H9 (cell line): ENCODE measurements around the gene TCEA2. TPM values are rescaled to one million over a fixed set of nuclear protein-coding genes. Genes with fewer than 3 reads are reported as not detected.

ENCODE experiments used
- DNase-seq: peaks from one replicate; pipeline ENCODE4 v3.0.0-alpha.2; 2017
- H2AFZ ChIP-seq: one replicate; pipeline ENCODE4 v1.6.1; 2013; ENCODE audit warnings: mild to moderate bottlenecking, low read length, control low read depth, moderate library complexity
- H2AK5ac ChIP-seq: 2 replicates; pipeline ENCODE4 v1.6.1; 2013; ENCODE audit warnings: low read length, control low read depth, mixed read lengths; ENCODE audit not compliant: insufficient read length
- H2BK120ac ChIP-seq: one replicate; pipeline ENCODE4 v1.6.1; 2013; ENCODE audit warnings: low read depth, mild to moderate bottlenecking, low read length, control low read depth, inconsistent platforms; ENCODE audit not compliant: poor library complexity, severe bottlenecking
- H2BK12ac ChIP-seq: 2 replicates; pipeline ENCODE4 v1.6.1; 2013; ENCODE audit warnings: low read length, control low read depth, mixed read lengths, low read depth; ENCODE audit not compliant: insufficient read length
- H2BK15ac ChIP-seq: 2 replicates; pipeline ENCODE4 v1.6.1; 2013; ENCODE audit warnings: low read depth, low read length, control low read depth
- H2BK20ac ChIP-seq: one replicate; pipeline ENCODE4 v1.6.1; 2013; ENCODE audit warnings: low read depth, mild to moderate bottlenecking, low read length, control low read depth, inconsistent platforms; ENCODE audit not compliant: poor library complexity, severe bottlenecking
- H2BK5ac ChIP-seq: 2 replicates; pipeline ENCODE4 v1.6.1; 2013; ENCODE audit warnings: low read length, control low read depth, mixed read lengths; ENCODE audit not compliant: insufficient read length
- H3K14ac ChIP-seq: 2 replicates; pipeline ENCODE4 v1.6.1; 2013; ENCODE audit warnings: low read length, control low read depth; ENCODE audit not compliant: insufficient read depth
- H3K18ac ChIP-seq: 2 replicates; pipeline ENCODE4 v1.6.1; 2013; ENCODE audit warnings: low read depth, mild to moderate bottlenecking, mixed read lengths, low read length, control low read depth; ENCODE audit not compliant: insufficient read length
- H3K23ac ChIP-seq: 2 replicates; pipeline ENCODE4 v1.6.1; 2013; ENCODE audit warnings: low read length, control low read depth, mixed read lengths, low read depth; ENCODE audit not compliant: insufficient read length
- H3K23me2 ChIP-seq: 2 replicates; pipeline ENCODE4 v1.6.1; 2013; ENCODE audit warnings: low read depth, mild to moderate bottlenecking, mixed read lengths, low read length, control low read depth; ENCODE audit not compliant: insufficient read length, poor library complexity, severe bottlenecking
- H3K27ac ChIP-seq: 2 replicates; pipeline ENCODE4 v1.5.1; 2013; ENCODE audit warnings: low read length, control low read depth, mixed read lengths, low read depth; ENCODE audit not compliant: insufficient read length
- H3K27me3 ChIP-seq: 2 replicates; pipeline ENCODE4 v1.6.1; 2013; ENCODE audit warnings: low read length, control low read depth, inconsistent platforms; ENCODE audit not compliant: insufficient read depth
- H3K4ac ChIP-seq: 2 replicates; pipeline ENCODE4 v1.6.1; 2013; ENCODE audit warnings: low read depth, mild to moderate bottlenecking, control low read depth, inconsistent platforms, low read length, moderate library complexity
- H3K4me1 ChIP-seq: 2 replicates; pipeline ENCODE4 v1.6.1; 2013; ENCODE audit warnings: low read length, control low read depth, inconsistent platforms; ENCODE audit not compliant: insufficient read depth
- H3K4me2 ChIP-seq: 2 replicates; pipeline ENCODE4 v1.6.1; 2013; ENCODE audit warnings: low read length, control low read depth, mixed read lengths; ENCODE audit not compliant: insufficient read length, insufficient read depth
- H3K56ac ChIP-seq: 2 replicates; pipeline ENCODE4 v1.6.1; 2013; ENCODE audit warnings: low read depth, mild to moderate bottlenecking, mixed read lengths, low read length, control low read depth; ENCODE audit not compliant: insufficient read length
- H3K79me1 ChIP-seq: 2 replicates; pipeline ENCODE4 v1.6.1; 2013; ENCODE audit warnings: low read depth, mild to moderate bottlenecking, moderate library complexity, low read length, control low read depth, inconsistent platforms; ENCODE audit not compliant: insufficient read depth, poor library complexity, severe bottlenecking
- H3K79me2 ChIP-seq: 2 replicates; pipeline ENCODE4 v1.6.1; 2013; ENCODE audit warnings: low read length, control low read depth, inconsistent platforms; ENCODE audit not compliant: insufficient read depth
- H3K9ac ChIP-seq: 2 replicates; pipeline ENCODE4 v1.6.1; 2013; ENCODE audit warnings: low read length, control low read depth, mixed read lengths; ENCODE audit not compliant: insufficient read length; ENCODE audit errors: extremely low read depth
- H3K9me3 ChIP-seq: one replicate; pipeline ENCODE4 v1.6.1; 2013; ENCODE audit warnings: low read depth, low read length, inconsistent platforms; ENCODE audit not compliant: control insufficient read depth
- H3T11ph ChIP-seq: one replicate; pipeline ENCODE4 v1.6.1; 2013; ENCODE audit warnings: mild to moderate bottlenecking, low read length, control low read depth, inconsistent platforms
- H4K20me1 ChIP-seq: one replicate; pipeline ENCODE4 v1.6.1; 2013; ENCODE audit not compliant: control insufficient read depth, insufficient read length, insufficient read depth
- H4K5ac ChIP-seq: 2 replicates; pipeline ENCODE4 v1.6.1; 2013; ENCODE audit warnings: low read depth, mild to moderate bottlenecking, mixed read lengths, low read length, control low read depth; ENCODE audit not compliant: insufficient read length
- H4K8ac ChIP-seq: replicated peaks from 2 replicates; pipeline ENCODE4 v1.6.1; 2013; ENCODE audit warnings: low read length, control low read depth, mixed read lengths, low read depth; ENCODE audit not compliant: insufficient read length
- H4K91ac ChIP-seq: 2 replicates; pipeline ENCODE4 v1.6.1; 2013; ENCODE audit warnings: low read depth, mild to moderate bottlenecking, moderate library complexity, mixed read lengths, low read length, control low read depth; ENCODE audit not compliant: insufficient read length
- H3K27ac Mint-ChIP-seq, 3 experiments: 2 replicates in 2 of 3; 3 replicates in 1 of 3; pipeline ENCODE4 v1.8.0; 2020 to 2021; ENCODE audit warnings: mixed read lengths in 3 of 3, mild to moderate bottlenecking in 1 of 3, moderate library complexity in 1 of 3
- H3K27me3 Mint-ChIP-seq: 2 replicates; pipeline ENCODE4 v1.8.0; 2021; ENCODE audit warnings: low read depth, mild to moderate bottlenecking, moderate library complexity, mixed read lengths
- H3K36me3 Mint-ChIP-seq, 3 experiments: 2 replicates in 2 of 3; 3 replicates in 1 of 3; pipeline ENCODE4 v1.8.0; 2020 to 2021; ENCODE audit warnings: low read depth in 3 of 3, mixed read lengths in 3 of 3; ENCODE audit not compliant: insufficient read depth in 1 of 3
- H3K4me1 Mint-ChIP-seq, 2 experiments: 2 replicates each; pipeline ENCODE4 v1.8.0; 2020; ENCODE audit warnings: mixed read lengths in 2 of 2
- H3K4me3 Mint-ChIP-seq, 2 experiments: 2 replicates in 1 of 2; 3 replicates in 1 of 2; pipeline ENCODE4 v1.8.0; 2020 to 2021; ENCODE audit warnings: mild to moderate bottlenecking in 2 of 2, mixed read lengths in 2 of 2, moderate library complexity in 1 of 2
- H3K9me3 Mint-ChIP-seq, 2 experiments: 2 replicates in 1 of 2; 3 replicates in 1 of 2; pipeline ENCODE4 v1.8.0; 2020; ENCODE audit warnings: mild to moderate bottlenecking in 2 of 2, mixed read lengths in 2 of 2, moderate library complexity in 1 of 2
- WGBS: extraction: QIAGEN DNeasy Blood & Tissue Kit; methylation state at CpG from one replicate; pipeline ENCODE4 v1.1.7; 2013; ENCODE audit warnings: missing lambda C conversion rate, low lambda C conversion rate, mixed read lengths; ENCODE audit not compliant: insufficient read length; ENCODE audit errors: extremely low coverage; 5-methylcytosine and 5-hydroxymethylcytosine counted together
- total RNA-seq: library from RNA; stranded (reverse); gene quantifications from 2 replicates; pipeline ENCODE4 v1.2.1, GENCODE V29; 2021
- TF ChIP-seq, protein P1 (sequence below): fragments of 200-600 bp; sonication (generic); conservative IDR thresholded peaks from 3 replicates; pipeline ENCODE4 v1.8.0; 2021; ENCODE audit warnings: antibody characterized with exemption, mild to moderate bottlenecking

Gene TCEA2
- total RNA-seq, 1 experiment from 2014 or later = 51.7 TPM

- Histone ChIP-seq H3K79me1 (no peaks in the 10 kb centered on the region), H2AK5ac (no peak overlapping the region), H3K14ac (no peak overlapping the region), H2BK120ac (no peak overlapping the region), H3K9ac (no peak overlapping the region), H2AFZ (no peak overlapping the region), H3T11ph (no peak overlapping the region), H4K91ac (no peak overlapping the region), H3K4ac (no peak overlapping the region), H3K9me3 (no peaks in the 10 kb centered on the region), H2BK15ac (no peak overlapping the region), H3K4me2 (peak overlapping the region; percentile 49), H2BK20ac (no peak overlapping the region), H2BK12ac (no peak overlapping the region), H3K4me1 (no peaks in the 10 kb centered on the region; the same call in 1 of the 2 replicates), H3K23me2 (peaks cover 16% of the 10 kb centered on the region), H3K23ac (no peak overlapping the region), H3K18ac (no peak overlapping the region), H3K27ac (no peak overlapping the region), H4K5ac (no peak overlapping the region), H2BK5ac (no peak overlapping the region), H3K79me2 (no peaks in the 10 kb centered on the region), H4K8ac (no peak overlapping the region), H3K56ac (no peak overlapping the region), H4K20me1 (no peaks in the 10 kb centered on the region), H3K27me3 (peaks cover 2% of the 10 kb centered on the region; the same call in 1 of the 2 replicates)
- Mint-ChIP-seq H3K27ac (no peak overlapping the region; a peak in 1 of 7 replicates), H3K9me3 (no peaks in the 10 kb centered on the region), H3K27me3 (peaks cover 32% of the 10 kb centered on the region), H3K4me1 (peaks cover 29 to 36% of the 10 kb centered on the region in 2 experiments), H3K36me3 (no peaks in the 10 kb centered on the region), H3K4me3 (peak overlapping the region; percentile 59 to 77)
- WGBS = no CpG with 5 or more reads among the region's 4 CpGs
- no peak for DNase-seq
- TF ChIP-seq, protein P1, sequence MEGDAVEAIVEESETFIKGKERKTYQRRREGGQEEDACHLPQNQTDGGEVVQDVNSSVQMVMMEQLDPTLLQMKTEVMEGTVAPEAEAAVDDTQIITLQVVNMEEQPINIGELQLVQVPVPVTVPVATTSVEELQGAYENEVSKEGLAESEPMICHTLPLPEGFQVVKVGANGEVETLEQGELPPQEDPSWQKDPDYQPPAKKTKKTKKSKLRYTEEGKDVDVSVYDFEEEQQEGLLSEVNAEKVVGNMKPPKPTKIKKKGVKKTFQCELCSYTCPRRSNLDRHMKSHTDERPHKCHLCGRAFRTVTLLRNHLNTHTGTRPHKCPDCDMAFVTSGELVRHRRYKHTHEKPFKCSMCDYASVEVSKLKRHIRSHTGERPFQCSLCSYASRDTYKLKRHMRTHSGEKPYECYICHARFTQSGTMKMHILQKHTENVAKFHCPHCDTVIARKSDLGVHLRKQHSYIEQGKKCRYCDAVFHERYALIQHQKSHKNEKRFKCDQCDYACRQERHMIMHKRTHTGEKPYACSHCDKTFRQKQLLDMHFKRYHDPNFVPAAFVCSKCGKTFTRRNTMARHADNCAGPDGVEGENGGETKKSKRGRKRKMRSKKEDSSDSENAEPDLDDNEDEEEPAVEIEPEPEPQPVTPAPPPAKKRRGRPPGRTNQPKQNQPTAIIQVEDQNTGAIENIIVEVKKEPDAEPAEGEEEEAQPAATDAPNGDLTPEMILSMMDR = no peak
These were observed 15.9 kb downstream of the TCEA2 start for GRCh38 chr20:64078934-64079272.
